GM11168 (cell line): ENCODE results near the gene CYP2W1.
"Not testable (repeated sequence)": the region's sequence is repeated elsewhere in the genome, so short reads cannot be mapped to it uniquely, and the experiment has no call there.

ENCODE experiments used
- in situ Hi-C: fragments of 300-500 bp; cut with MboI; formaldehyde crosslinking; loops from one replicate; pipeline ENCODE4 v1.12.0; 2022; ENCODE audit warnings: low sequenced_read_pairs; ENCODE audit not compliant: unreplicated experiment

CYP2W1 gene

GRCh38 chr7:991729-992656, 9.0 kb downstream of the CYP2W1 start:
- in situ Hi-C loops: loop anchor here (10.0 kb wide), 1 partner anchor 73 kb away; no protein-coding TSS in a partner anchor

GRCh38 chr7:992709-993607, 10.0 kb downstream of the CYP2W1 start:
- in situ Hi-C loops: loop anchor here (10.0 kb wide), 1 partner anchor 72 kb away; no protein-coding TSS in a partner anchor

- in situ Hi-C loops: loop anchor here (5.0 to 10.0 kb wide), 2 partner anchors 70 to 88 kb away; no protein-coding TSS in a partner anchor
Measured at GRCh38 chr7:994592-995308, 11.8 kb downstream of the CYP2W1 start.

GRCh38 chr7:995571-995970, 12.6 kb downstream of the CYP2W1 start:
- in situ Hi-C loops: loop anchor here (5.0 to 10.0 kb wide), 2 partner anchors 69 to 87 kb away; no protein-coding TSS in a partner anchor

GRCh38 chr7:996079-996872, 13.3 kb downstream of the CYP2W1 start:
- in situ Hi-C loops: loop anchor here (5.0 to 10.0 kb wide), 2 partner anchors 69 to 86 kb away; no protein-coding TSS in a partner anchor

GRCh38 chr7:997404-998395, 14.7 kb downstream of the CYP2W1 start:
- in situ Hi-C loops: loop anchor here (5.0 to 10.0 kb wide), 2 partner anchors 67 to 85 kb away; no protein-coding TSS in a partner anchor

- in situ Hi-C loops: loop anchor here (5.0 to 10.0 kb wide), 2 partner anchors 65 to 83 kb away; no protein-coding TSS in a partner anchor
Measured at GRCh38 chr7:999149-999879, 16.3 kb downstream of the CYP2W1 start.

- in situ Hi-C loops: loop anchor here (5.0 to 10.0 kb wide), 2 partner anchors 65 to 82 kb away; no protein-coding TSS in a partner anchor
Measured at GRCh38 chr7:999941-1000935, 17.3 kb downstream of the CYP2W1 start.

- in situ Hi-C loops: not testable (repeated sequence)
Measured at GRCh38 chr7:1001069-1001770, 18.2 kb downstream of the CYP2W1 start.

GRCh38 chr7:1002026-1002425, 19.0 kb downstream of the CYP2W1 start:
- in situ Hi-C loops: not testable (repeated sequence)

- in situ Hi-C loops: not testable (repeated sequence)
Measured at GRCh38 chr7:1002445-1002844, 19.5 kb downstream of the CYP2W1 start.

- in situ Hi-C loops: no loop called here
Measured at GRCh38 chr7:1004018-1004852, 21.3 kb downstream of the CYP2W1 start.

- in situ Hi-C loops: no loop called here
Measured at GRCh38 chr7:1005303-1005702, 22.3 kb downstream of the CYP2W1 start.

- in situ Hi-C loops: no loop called here
Measured at GRCh38 chr7:1007901-1008300, 24.9 kb downstream of the CYP2W1 start.
